ENCODE measurements around the gene RMND1.

Gene RMND1

DNA sequence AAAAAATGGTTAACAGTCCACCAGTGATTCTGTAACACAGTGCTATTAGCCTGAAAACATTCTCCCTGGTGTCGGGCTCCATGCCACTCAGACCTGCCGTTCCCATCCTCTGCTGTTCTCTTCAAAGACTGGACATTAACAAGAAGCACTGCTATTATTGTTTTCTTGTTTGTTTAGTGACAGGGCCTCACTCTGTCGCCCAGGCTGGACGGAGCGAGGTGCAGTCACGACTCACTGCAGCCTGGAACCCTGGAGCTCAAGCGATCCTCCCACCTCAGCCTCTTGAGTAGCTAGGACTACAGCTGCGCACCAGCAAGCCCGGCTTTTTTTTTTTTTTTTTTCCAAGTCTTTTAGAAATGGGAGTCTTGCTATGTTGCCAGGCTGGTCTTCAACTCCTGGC, 9.6 kb downstream of the RMND1 start:
- H3K9ac ChIP-seq (ENCODE audit: low read length) = no peak overlapping the region
- H3K4me3 ChIP-seq (ENCODE audit: low read length) = no peak overlapping the region
- no peak overlapping the region for H2BK15ac ChIP-seq (replicated peaks; ENCODE audit: low read depth)
- H2BK120ac ChIP-seq (ENCODE audit: low read depth, low read length) = no peak overlapping the region
- H4K5ac ChIP-seq (ENCODE audit: low read length) = no peak overlapping the region
- H3K27ac ChIP-seq (ENCODE audit: low read depth, low read length) = no peak overlapping the region
- no peaks in the 10 kb centered on the region for H3K4me1 ChIP-seq (ENCODE audit: control insufficient read depth, low read depth, low read length)
- WGBS (ENCODE audit: extremely low coverage, insufficient coverage, low lambda C conversion rate) = no CpG with 5 or more reads among the region's 9 CpGs
- H3K18ac ChIP-seq (ENCODE audit: low read length) = no peak overlapping the region
- no peaks in the 10 kb centered on the region for H3K36me3 ChIP-seq (ENCODE audit: control insufficient read depth, insufficient read depth, low read length)
- H3K27me3 ChIP-seq (ENCODE audit: insufficient read depth, low read length, poor library complexity) = no peaks in the 10 kb centered on the region
- H2AK5ac ChIP-seq (ENCODE audit: low read length) = no peak overlapping the region
- H2BK5ac ChIP-seq (ENCODE audit: low read length) = no peak overlapping the region
- no peak overlapping the region for H4K8ac ChIP-seq (ENCODE audit: low read depth, low read length)
- H3K4me2 ChIP-seq (ENCODE audit: low read length) = no peak overlapping the region
- peaks cover 18% of the 10 kb centered on the region for H3K79me2 ChIP-seq (ENCODE audit: control insufficient read depth, insufficient read depth, low read length)
- H3K56ac ChIP-seq (ENCODE audit: low read length) = no peak overlapping the region
- H3K4ac ChIP-seq (ENCODE audit: low read depth, low read length) = no peak overlapping the region
- no peak for DNase-seq
- H3K23ac ChIP-seq (ENCODE audit: low read length) = no peak overlapping the region
- peaks cover 4% of the 10 kb centered on the region for H3K79me1 ChIP-seq (ENCODE audit: low read length)

DNA sequence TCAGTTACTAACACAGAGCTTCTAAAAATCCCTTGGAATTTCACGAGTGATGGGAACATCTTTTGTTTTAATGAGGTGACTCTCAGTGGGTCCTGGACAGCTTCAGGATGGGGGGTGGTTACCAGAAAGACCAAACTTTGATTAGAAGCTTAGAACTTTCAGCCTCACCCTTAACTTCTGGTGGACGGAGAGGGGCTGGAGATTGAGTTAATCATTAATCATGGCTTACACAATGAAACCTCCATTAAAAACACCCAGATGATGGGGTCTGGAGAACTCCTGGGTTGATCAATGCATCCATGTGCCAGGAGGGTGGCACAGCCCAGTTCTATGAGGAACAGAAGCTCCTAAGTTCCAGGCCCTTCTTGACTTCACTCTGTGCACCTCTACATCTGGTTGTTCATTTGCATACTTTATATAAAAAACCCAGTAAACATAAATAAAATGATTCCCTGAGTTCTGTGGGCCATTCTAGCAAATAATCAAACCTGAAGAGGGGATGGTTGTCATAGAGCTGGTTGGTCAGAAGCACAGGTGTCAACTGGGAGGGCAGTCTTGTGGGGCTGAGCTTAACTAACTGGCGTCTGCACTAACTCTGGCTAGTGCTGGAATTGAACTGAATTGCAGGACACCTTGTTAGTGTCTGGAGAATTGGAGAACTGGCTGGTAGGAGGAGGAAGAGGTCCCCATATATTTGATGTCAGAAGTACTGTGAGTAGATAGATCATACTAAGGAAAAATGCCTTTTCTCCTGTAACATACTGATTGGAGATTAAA, 10.3 kb downstream of the RMND1 start:
- Histone ChIP-seq H3K56ac (ENCODE audit: low read length) (no peak overlapping the region), H3K79me2 (ENCODE audit: control insufficient read depth, insufficient read depth, low read length) (peaks cover 14% of the 10 kb centered on the region), H3K27ac (ENCODE audit: low read depth, low read length) (no peak overlapping the region), H3K79me1 (ENCODE audit: low read length) (peaks cover 5% of the 10 kb centered on the region), H3K4me1 (ENCODE audit: control insufficient read depth, low read depth, low read length) (no peaks in the 10 kb centered on the region), H3K18ac (ENCODE audit: low read length) (no peak overlapping the region), H2BK15ac (replicated peaks; ENCODE audit: low read depth) (no peak overlapping the region), H3K4me3 (ENCODE audit: low read length) (no peak overlapping the region), H4K8ac (ENCODE audit: low read depth, low read length) (no peak overlapping the region), H2AK5ac (ENCODE audit: low read length) (no peak overlapping the region), H3K4ac (ENCODE audit: low read depth, low read length) (no peak overlapping the region), H3K27me3 (ENCODE audit: insufficient read depth, low read length, poor library complexity) (no peaks in the 10 kb centered on the region), H3K4me2 (ENCODE audit: low read length) (no peak overlapping the region), H3K23ac (ENCODE audit: low read length) (peak overlapping the region; percentile 37), H4K5ac (ENCODE audit: low read length) (no peak overlapping the region), H2BK120ac (ENCODE audit: low read depth, low read length) (no peak overlapping the region), H3K9ac (ENCODE audit: low read length) (no peak overlapping the region), H2BK5ac (ENCODE audit: low read length) (no peak overlapping the region), H3K36me3 (ENCODE audit: control insufficient read depth, insufficient read depth, low read length) (no peaks in the 10 kb centered on the region)
- no CpG with 5 or more reads among the region's 3 CpGs for WGBS (ENCODE audit: extremely low coverage, insufficient coverage, low lambda C conversion rate)
- no peak for DNase-seq

DNA sequence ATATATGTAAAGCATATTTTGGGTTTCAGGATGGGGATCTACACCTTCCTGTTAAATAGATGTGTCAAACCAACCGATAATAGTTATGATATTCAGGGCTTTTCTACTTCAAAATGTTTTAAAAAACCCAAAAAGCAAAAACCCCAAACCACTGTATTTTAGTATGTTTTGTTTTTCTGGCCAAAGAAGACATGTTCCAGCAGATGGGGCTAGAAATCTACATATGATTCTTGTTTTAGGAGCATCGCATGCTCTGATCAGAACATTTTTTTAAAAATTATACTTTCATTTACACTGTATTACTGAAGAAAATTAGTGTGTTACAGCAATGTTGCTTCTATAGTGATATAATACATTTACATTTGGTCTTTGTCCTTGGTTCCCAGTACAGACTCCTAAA, 11.0 kb downstream of the RMND1 start:
- Histone ChIP-seq H3K4me2 (ENCODE audit: low read length) (no peak overlapping the region), H2BK120ac (ENCODE audit: low read depth, low read length) (no peak overlapping the region), H3K9ac (ENCODE audit: low read length) (no peak overlapping the region), H3K36me3 (ENCODE audit: control insufficient read depth, insufficient read depth, low read length) (no peaks in the 10 kb centered on the region), H3K4me1 (ENCODE audit: control insufficient read depth, low read depth, low read length) (no peaks in the 10 kb centered on the region), H4K8ac (ENCODE audit: low read depth, low read length) (no peak overlapping the region), H3K79me2 (ENCODE audit: control insufficient read depth, insufficient read depth, low read length) (peaks cover 10% of the 10 kb centered on the region), H3K4me3 (ENCODE audit: low read length) (no peak overlapping the region), H3K56ac (ENCODE audit: low read length) (no peak overlapping the region), H4K5ac (ENCODE audit: low read length) (no peak overlapping the region), H2BK5ac (ENCODE audit: low read length) (no peak overlapping the region), H3K27me3 (ENCODE audit: insufficient read depth, low read length, poor library complexity) (no peaks in the 10 kb centered on the region), H3K4ac (ENCODE audit: low read depth, low read length) (no peak overlapping the region), H3K79me1 (ENCODE audit: low read length) (peaks cover 8% of the 10 kb centered on the region), H2BK15ac (replicated peaks; ENCODE audit: low read depth) (no peak overlapping the region), H3K18ac (ENCODE audit: low read length) (no peak overlapping the region), H3K23ac (ENCODE audit: low read length) (no peak overlapping the region), H3K27ac (ENCODE audit: low read depth, low read length) (no peak overlapping the region), H2AK5ac (ENCODE audit: low read length) (no peak overlapping the region)
- no peak for DNase-seq
- WGBS (ENCODE audit: extremely low coverage, insufficient coverage, low lambda C conversion rate) = no CpG with 5 or more reads among the region's 2 CpGs

DNA sequence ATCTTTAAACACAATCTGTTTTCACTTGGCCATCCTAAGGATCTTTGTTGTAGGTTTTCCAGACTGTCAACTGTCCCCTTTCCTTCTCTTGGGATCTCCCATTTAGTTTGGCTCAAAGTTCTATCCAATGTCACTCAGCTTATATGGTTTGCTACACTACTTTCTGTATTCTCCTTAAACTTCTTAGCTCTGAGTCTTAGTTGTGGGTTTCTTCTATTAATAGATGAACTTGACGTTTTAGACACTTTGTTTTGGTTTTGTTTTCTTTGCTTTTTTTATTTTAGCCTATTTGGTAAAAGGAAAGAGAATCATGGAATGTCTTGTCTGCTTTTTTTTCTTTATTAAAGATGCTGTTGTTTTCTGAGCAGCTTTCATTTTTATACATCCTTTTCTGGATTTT, 11.4 kb downstream of the RMND1 start:
- WGBS (ENCODE audit: extremely low coverage, insufficient coverage, low lambda C conversion rate) = no CpG with 5 or more reads among the region's 1 CpG
- Histone ChIP-seq H3K23ac (ENCODE audit: low read length) (no peak overlapping the region), H3K79me2 (ENCODE audit: control insufficient read depth, insufficient read depth, low read length) (peaks cover 10% of the 10 kb centered on the region)

DNA sequence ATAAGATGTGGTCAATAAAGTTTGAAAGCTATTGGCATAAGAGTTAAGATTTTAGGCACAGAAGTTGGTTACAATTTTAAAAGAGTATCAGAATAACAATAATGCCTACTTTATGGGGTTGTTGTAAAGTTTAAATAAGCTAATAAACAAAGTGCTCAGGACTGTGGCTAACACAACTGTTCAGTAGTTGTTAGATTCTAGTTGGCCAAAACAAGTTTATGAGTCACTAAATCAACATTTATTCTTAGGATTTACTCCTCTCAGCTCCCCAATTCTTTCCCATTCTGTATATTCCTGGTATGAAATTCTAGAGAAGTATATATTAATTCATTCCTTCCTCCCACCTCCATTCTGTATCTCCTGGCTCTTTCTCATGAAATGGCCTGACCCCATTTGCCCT, 14.5 kb downstream of the RMND1 start:
- no peak overlapping the region for H3K4me3 ChIP-seq (ENCODE audit: low read length)
- H3K79me2 ChIP-seq (ENCODE audit: control insufficient read depth, insufficient read depth, low read length) = peaks cover 8% of the 10 kb centered on the region
- DNase-seq = no peak
- no peak overlapping the region for H2AK5ac ChIP-seq (ENCODE audit: low read length)
- peaks cover 8% of the 10 kb centered on the region for H3K79me1 ChIP-seq (ENCODE audit: low read length)
- H3K4me2 ChIP-seq (ENCODE audit: low read length) = no peak overlapping the region
- no peak overlapping the region for H3K9ac ChIP-seq (ENCODE audit: low read length)
- H3K56ac ChIP-seq (ENCODE audit: low read length) = no peak overlapping the region
- H4K5ac ChIP-seq (ENCODE audit: low read length) = no peak overlapping the region
- H3K18ac ChIP-seq (ENCODE audit: low read length) = no peak overlapping the region
- H2BK120ac ChIP-seq (ENCODE audit: low read depth, low read length) = no peak overlapping the region
- H4K8ac ChIP-seq (ENCODE audit: low read depth, low read length) = no peak overlapping the region
- H3K4me1 ChIP-seq (ENCODE audit: control insufficient read depth, low read depth, low read length) = no peaks in the 10 kb centered on the region
- no peak overlapping the region for H2BK15ac ChIP-seq (replicated peaks; ENCODE audit: low read depth)
- H3K4ac ChIP-seq (ENCODE audit: low read depth, low read length) = no peak overlapping the region
- no peaks in the 10 kb centered on the region for H3K36me3 ChIP-seq (ENCODE audit: control insufficient read depth, insufficient read depth, low read length)
- H3K27ac ChIP-seq (ENCODE audit: low read depth, low read length) = no peak overlapping the region
- H3K27me3 ChIP-seq (ENCODE audit: insufficient read depth, low read length, poor library complexity) = no peaks in the 10 kb centered on the region
- no peak overlapping the region for H2BK5ac ChIP-seq (ENCODE audit: low read length)
- no peak overlapping the region for H3K23ac ChIP-seq (ENCODE audit: low read length)

More for the DNA sequence above, 11.4 kb downstream of the RMND1 start:
- Histone ChIP-seq H2AK5ac (ENCODE audit: low read length) (no peak overlapping the region), H3K79me1 (ENCODE audit: low read length) (peaks cover 8% of the 10 kb centered on the region), H3K4ac (ENCODE audit: low read depth, low read length) (no peak overlapping the region), H3K4me2 (ENCODE audit: low read length) (no peak overlapping the region), H2BK15ac (replicated peaks; ENCODE audit: low read depth) (no peak overlapping the region), H3K27ac (ENCODE audit: low read depth, low read length) (no peak overlapping the region), H4K5ac (ENCODE audit: low read length) (no peak overlapping the region), H4K8ac (ENCODE audit: low read depth, low read length) (no peak overlapping the region), H3K36me3 (ENCODE audit: control insufficient read depth, insufficient read depth, low read length) (no peaks in the 10 kb centered on the region), H2BK120ac (ENCODE audit: low read depth, low read length) (no peak overlapping the region), H3K27me3 (ENCODE audit: insufficient read depth, low read length, poor library complexity) (no peaks in the 10 kb centered on the region), H3K18ac (ENCODE audit: low read length) (no peak overlapping the region), H3K9ac (ENCODE audit: low read length) (no peak overlapping the region), H2BK5ac (ENCODE audit: low read length) (no peak overlapping the region), H3K4me3 (ENCODE audit: low read length) (no peak overlapping the region), H3K56ac (ENCODE audit: low read length) (no peak overlapping the region), H3K4me1 (ENCODE audit: control insufficient read depth, low read depth, low read length) (no peaks in the 10 kb centered on the region)
- DNase-seq = no peak

DNA sequence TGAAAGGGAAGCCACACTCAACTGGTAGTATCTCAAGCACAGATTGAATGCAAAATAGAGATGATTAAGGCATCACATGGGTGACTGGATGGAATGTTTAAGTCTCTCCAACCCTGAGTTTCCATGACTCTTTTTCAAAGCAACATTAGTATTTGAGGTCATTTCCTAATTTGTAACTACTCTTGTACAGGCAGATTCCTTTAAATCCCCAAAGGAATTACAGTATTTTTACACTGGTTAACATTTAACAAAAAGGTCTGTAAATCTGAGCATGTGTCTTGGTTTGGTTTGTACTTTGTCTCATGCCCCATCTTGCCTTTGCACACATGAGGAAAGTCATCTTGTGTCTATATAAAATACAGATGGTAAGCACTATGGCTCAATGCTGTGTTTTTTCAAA, 15.1 kb downstream of the RMND1 start:
- no peaks in the 10 kb centered on the region for H3K4me1 ChIP-seq (ENCODE audit: control insufficient read depth, low read depth, low read length)
- no peak overlapping the region for H2BK5ac ChIP-seq (ENCODE audit: low read length)
- H3K4me2 ChIP-seq (ENCODE audit: low read length) = no peak overlapping the region
- peaks cover 8% of the 10 kb centered on the region for H3K79me1 ChIP-seq (ENCODE audit: low read length)
- H3K9ac ChIP-seq (ENCODE audit: low read length) = no peak overlapping the region
- no peaks in the 10 kb centered on the region for H3K36me3 ChIP-seq (ENCODE audit: control insufficient read depth, insufficient read depth, low read length)
- no peak overlapping the region for H3K4me3 ChIP-seq (ENCODE audit: low read length)
- no peak overlapping the region for H3K18ac ChIP-seq (ENCODE audit: low read length)
- H3K27me3 ChIP-seq (ENCODE audit: insufficient read depth, low read length, poor library complexity) = no peaks in the 10 kb centered on the region
- no peak overlapping the region for H4K5ac ChIP-seq (ENCODE audit: low read length)
- H3K27ac ChIP-seq (ENCODE audit: low read depth, low read length) = no peak overlapping the region
- no peak overlapping the region for H3K23ac ChIP-seq (ENCODE audit: low read length)
- H2BK15ac ChIP-seq (replicated peaks; ENCODE audit: low read depth) = no peak overlapping the region
- no peak for DNase-seq
- H3K56ac ChIP-seq (ENCODE audit: low read length) = no peak overlapping the region
- H3K4ac ChIP-seq (ENCODE audit: low read depth, low read length) = no peak overlapping the region
- no peak overlapping the region for H4K8ac ChIP-seq (ENCODE audit: low read depth, low read length)
- no peak overlapping the region for H2BK120ac ChIP-seq (ENCODE audit: low read depth, low read length)
- peaks cover 5% of the 10 kb centered on the region for H3K79me2 ChIP-seq (ENCODE audit: control insufficient read depth, insufficient read depth, low read length)
- H2AK5ac ChIP-seq (ENCODE audit: low read length) = no peak overlapping the region
